GM12874 (cell line): Measurements from ENCODE around the gene WSCD2.

Experiments used
- CTCF ChIP-seq: IDR thresholded peaks from 2 replicates; pipeline ENCODE4 v1.5.1; 2011; ENCODE audit warnings: low read depth, mild to moderate bottlenecking, control low read depth, low read length, moderate library complexity; ENCODE audit not compliant: insufficient read depth

The WSCD2 gene

DNA sequence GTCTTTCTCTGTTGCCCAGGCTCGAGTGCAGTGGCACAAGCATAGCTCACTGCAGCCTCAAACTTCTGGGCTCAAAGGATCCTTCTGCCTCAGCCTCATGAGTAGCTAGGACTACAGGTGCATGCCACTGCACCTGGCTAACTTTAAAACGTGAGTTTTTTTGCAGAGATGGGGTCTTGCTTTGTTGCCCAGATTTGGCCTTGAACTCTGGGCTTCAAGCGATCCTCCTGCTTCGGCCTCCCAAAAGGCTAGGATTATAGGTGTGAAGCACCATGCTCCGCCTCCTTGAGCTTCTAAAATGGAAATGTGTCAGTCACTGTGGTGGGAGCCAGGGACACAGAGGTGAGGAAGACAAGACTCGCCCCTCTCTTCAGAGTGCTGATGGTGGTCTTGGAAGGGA is 45.6 kb downstream of the WSCD2 start:
- no peak for TF ChIP-seq CTCF

- no peak for TF ChIP-seq CTCF
Observed at GRCh38 chr12:108175310-108175709, 46.2 kb downstream of the WSCD2 start.

DNA sequence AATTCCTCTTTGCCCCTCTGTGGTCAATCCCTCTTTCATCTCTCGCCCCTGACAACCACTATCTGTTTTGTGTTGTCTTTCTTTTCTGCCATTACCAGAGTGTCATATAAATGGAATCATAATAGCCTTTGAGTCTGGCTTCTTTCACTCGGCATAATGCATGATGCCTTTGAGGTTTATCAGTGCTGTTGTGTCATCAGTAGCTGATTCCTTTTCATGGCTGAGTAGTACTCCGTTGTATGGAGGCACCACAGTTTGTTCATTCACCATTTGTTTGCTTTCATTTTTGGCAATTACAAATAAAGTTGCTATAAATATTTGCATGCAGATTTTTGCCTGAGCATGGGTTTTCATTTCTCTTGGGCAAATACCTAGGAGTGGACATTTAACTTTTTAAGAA is 47.2 kb downstream of the WSCD2 start:
- TF ChIP-seq CTCF = no peak

GRCh38 chr12:108177131-108177530 is 48.0 kb downstream of the WSCD2 start:
- TF ChIP-seq CTCF = no peak

DNA sequence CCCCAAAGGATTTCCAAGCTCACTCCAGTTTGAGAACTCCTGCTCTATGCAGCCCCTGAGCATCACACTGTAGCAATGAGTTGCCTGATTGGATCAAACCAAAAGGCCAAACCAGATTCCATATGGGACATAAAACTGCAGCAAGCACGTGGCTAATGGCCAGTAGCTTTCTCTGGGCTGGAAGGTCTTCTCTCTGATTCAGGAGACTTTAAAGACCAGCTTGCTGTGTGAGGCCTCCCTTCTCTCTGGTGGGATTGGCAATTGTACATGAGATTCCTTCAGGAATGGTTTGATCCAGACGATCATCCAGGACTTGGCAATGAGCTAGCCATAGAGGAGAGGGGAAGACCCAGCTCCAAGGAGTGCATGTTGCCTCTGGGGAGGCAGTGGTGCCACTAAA is 50.2 kb downstream of the WSCD2 start:
- no peak for TF ChIP-seq CTCF

- TF ChIP-seq CTCF = no peak
Observed at GRCh38 chr12:108180255-108181094, 51.4 kb downstream of the WSCD2 start.

GRCh38 chr12:108181095-108181454 is 52.0 kb downstream of the WSCD2 start:
- no peak for TF ChIP-seq CTCF
